Activated T-cell treated with anti-CD3 and anti-CD28 coated beads, Interleukin-2, amount 50 U/mL, for 48 hours (primary cell): ENCODE results near the gene GFOD1.

Source experiments
- DNase-seq, 2 experiments: peaks; one replicate each; pipeline ENCODE4 v3.0.0-alpha.2; 2020

GFOD1 gene

DNA sequence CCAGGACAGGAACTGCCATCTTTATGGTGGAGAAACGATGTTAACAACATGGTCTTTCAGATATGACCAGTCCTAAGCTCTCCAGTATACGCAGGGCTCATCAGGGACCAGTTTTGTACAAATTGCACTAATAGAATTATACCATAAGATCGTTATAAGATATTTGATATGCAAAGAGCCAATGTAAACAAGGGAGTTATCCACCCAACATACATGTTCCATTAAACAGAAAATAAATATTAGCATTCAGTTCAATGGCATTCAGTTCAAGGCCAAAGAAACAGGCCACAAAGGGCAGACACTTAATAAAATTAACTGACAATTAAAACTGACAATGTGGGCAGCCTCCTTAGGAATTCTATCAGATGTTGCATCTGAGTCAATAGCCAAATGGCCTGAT lies 2.6 kb downstream of the GFOD1 start:
- no peak for DNase-seq

DNA sequence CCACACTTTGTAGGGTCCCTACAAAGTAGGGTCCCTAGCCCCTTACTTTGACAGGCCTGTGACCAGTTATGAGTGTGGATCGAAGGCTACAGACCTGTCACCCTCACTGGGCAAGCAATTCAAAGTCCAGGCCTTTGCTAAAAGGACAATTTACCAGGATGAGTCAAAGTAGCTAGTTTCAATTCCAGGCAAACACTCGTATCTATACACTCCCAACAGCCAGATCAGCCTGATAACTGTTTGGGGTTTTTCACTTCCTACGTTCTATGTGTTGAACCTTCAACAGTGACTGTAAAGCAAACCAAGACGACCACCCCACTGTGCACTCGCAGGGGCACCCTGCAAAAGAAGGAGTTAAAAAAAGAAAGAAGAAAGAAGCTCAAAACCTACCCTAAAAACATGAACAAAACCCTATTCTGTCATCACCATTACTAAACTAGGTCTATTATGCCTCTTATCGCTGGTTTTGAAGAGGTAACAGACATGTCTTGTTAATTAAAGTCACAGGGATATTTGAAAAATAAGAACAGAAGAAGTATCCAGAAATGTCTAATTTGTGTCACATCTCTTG lies 3.2 kb downstream of the GFOD1 start:
- DNase-seq, result no peak

DNA sequence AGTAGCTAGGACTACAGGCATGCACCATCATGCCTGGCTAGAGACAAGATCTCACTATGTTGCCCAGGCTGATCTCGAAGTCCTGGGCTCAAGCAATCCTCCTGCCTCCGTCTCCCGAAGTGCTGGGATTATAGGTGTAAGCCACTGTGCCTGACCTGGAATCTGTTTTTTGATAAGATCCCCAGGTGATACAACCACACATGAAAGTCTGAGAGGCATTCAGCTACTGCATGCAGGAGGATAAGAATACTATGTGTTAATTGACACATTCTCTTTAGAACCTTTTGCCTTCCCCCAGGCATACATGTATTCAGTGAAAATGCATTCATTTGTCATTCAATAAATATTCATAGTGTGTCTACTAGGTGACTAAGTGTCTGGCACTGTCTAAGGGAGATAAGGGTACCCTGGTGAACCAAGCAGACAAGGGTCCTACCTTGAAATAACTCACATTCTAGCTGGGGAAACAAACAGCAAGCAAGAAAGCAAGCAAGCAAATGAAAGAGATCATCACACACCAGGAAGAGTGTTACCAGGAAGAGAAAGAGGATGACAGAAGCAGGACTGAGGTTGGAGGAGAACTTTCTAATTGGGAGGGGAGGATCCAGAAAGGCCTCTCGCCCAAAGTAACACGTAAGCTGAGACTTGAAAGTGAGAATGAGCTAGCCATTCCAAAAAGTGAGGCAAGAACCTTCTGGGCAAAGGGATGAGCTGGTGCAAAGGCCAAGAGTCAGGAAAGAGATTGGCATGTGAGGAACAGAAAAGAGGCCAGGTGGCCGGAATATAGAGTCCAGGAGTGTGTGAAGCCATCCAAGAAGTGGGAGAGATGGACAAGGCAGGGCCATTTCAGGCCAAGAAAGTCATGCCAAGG lies 6.5 kb downstream of the GFOD1 start:
- no peak for DNase-seq

DNA sequence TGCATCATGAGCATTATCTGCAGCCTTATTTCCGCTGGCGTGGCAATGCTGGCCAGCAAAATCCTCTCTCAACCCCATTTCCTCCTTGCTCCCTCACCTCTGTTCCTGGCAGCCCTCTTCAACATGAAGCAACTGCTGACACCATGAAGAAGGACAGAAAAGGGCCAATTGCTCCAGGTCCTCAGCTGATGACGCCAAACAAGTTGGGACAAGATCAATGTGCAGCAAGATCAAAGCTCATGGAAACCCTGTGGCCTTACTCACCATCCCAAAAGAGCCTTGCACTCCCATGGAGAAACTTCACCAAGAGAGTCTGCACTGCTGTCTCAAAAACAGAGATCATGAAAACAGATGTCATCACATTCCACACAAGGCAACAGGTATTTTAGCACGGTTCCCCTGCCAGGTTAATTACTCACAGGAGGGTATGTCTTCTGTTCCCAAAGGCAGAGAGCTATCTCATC lies 7.4 kb downstream of the GFOD1 start:
- DNase-seq, result no peak

DNA sequence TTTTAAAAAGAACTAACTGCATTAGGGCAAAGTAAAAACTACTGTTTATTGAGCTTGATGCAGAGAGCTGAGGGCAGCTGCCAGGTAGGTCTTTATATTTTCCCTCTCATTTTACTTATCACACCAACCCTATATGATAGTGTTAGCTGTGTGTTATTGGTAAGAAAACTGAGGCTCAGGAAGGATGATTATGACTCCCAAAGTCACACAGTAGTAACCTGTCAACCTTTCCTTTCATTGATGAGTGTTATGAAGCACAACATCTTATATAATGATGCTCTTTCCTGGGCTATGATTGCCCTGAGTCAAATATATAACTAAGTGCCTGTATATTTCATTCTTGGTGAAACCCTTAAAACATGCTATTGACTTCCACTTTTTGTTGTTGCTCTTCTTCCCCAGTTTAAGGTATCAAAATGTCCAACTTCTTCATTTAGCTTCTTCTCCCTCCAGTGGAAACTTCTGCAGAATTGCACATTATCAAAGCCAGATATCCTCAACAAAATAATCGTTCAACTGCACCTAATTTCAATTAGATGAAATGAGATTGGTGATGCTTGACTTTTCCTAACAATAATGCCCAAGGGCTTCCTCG lies 8.1 kb downstream of the GFOD1 start:
- no peak for DNase-seq

DNA sequence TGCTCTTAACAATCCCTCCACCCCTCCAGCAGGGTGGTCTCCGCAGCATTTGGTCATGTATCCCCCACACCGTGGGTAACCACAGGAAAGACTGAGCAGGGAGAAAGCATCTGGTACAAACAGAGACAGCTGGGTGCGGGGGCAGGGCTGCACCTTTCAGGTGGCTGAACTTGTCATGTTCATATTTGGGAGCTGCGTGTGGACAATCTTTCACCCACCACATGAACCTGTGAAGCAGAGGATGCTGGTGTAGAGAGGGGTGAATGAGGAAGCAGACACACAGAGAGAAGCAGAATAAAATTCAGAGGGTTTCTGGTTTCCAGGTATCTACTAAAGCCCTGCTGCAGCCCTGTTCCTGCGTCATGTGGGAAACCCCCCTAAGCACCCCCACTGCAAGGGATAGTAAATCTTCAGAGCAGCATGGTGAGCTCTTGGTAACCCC lies 8.9 kb downstream of the GFOD1 start:
- no peak for DNase-seq

DNA sequence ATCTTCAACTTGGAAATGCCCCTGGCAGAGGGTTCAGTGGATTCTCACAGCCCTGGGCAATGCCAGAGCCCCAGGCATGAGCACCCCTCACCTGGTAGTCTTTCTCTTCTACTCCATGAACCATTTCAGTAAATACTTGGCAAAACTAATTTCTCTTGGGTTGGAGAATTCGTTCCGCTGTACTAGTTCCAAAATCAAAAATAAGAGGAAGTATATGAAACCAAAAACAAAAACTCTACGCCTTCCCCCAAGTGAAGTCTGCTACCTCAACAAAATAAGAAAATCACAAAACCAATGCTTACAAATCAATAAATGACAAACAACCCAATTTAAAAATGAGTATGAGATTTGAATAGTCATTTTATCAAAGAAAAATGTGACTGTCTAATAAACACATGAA lies 12.6 kb downstream of the GFOD1 start:
- DNase-seq, result no peak

DNA sequence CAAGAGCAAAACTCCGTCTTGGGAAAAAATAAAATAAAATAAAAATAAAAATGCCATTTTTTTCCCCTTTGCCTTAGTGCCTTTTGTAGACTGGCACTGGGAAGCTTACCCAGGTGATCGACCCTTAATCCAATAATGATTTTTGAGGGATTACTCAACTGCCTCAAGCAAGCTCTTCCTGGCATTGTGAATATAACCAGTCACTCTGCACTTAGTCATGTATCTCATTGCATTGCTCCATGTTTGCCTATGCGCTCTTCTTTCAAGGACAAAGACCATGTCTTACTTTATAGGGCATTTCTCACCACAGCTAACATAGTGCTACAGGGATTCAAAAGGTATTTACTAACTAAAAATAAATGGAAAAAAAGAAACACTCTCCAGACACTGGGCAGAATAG lies 13.0 kb downstream of the GFOD1 start:
- DNase-seq, result no peak

DNA sequence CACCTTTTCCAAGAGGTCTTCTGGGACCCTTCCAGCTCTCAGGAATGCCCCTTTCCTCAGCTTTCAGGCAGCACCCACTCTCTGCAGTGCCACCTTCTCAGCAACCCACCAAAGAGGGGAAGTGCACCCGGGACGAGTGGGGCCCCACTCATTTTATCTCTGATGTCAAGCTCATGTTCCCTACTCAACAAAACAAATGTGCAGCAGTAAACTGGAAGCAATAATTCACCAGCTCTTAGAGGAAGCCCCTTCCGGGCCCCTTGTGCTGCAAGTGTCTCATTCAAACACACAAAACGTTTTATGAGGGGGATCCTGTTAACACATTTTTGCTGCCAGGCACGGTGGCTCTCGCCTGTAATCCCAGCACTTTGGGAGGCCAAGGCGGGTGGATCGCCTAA lies 13.6 kb downstream of the GFOD1 start:
- no peak for DNase-seq

DNA sequence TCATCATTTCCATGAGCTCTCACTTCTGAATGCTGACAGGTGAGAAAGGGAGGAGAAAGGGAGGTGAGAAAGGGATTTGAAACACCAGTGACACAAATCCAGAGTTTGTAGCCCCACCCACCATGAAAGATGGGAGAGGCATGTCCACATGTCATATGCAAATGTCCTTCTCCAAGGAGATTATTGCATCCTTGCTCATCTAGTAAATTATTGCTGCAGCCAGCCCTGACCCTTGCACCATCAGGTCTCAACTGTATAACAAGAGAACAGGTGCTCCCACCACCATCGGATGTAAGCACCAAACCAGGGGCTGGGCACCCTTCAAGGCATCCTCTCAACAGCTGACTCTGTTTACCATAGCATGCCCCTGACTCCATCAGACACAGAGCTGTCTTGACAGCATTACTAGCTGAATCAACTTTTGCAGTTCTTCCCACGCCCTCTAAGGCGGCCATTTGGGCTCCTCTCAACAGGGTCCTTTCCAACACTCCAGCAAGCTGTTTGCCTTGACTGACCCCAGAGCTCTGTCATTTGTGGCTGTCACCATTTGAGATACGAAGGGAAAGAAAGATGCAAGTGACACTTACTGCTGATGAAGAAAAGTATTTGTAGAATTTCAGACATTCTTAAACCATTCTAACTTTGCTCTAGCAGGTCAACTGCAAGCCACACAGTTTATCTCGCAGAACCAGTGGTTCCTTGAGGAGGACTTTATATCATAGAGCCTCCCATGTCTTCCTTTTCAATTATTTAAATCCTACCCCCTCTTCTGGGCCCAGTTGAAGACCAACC lies 14.2 kb downstream of the GFOD1 start:
- no peak for DNase-seq

DNA sequence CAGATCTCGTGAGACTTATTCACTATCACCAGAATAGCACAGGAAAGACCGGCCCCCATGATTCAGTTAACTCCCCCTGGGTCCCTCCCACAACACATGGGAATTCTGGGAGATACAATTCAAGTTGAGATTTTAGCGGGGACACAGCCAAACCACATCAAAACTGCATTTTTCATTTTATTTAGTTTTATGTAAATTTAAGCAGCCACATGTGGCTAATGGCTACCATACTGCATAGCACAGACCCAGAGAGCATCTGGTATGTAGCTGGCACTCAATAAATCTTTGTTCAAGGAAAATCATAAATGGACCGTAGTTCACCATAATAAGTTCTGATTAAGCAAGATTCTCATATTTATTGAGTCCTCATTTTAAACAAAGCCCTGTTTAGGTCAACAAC lies 15.3 kb downstream of the GFOD1 start:
- DNase-seq, result no peak

DNA sequence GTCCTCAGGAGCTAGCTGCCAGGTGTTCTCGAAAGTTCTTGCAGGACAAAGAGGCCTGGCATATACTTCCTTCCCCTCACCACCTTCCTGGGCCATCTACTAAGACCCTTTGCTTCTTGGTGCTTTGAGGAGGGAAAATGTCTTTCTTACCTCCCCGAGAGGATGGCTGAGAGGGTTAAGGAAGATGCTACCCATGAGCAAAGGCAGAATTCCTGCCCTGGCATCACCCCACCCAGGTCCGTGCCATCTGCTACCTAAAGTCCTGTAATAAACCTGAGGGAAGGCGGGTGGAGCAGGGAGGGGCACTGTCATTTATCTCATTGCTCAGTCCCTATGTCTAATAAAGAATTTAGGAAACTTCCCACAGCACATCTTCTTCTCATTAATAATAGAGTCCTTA lies 16.2 kb downstream of the GFOD1 start:
- DNase-seq, result no peak

DNA sequence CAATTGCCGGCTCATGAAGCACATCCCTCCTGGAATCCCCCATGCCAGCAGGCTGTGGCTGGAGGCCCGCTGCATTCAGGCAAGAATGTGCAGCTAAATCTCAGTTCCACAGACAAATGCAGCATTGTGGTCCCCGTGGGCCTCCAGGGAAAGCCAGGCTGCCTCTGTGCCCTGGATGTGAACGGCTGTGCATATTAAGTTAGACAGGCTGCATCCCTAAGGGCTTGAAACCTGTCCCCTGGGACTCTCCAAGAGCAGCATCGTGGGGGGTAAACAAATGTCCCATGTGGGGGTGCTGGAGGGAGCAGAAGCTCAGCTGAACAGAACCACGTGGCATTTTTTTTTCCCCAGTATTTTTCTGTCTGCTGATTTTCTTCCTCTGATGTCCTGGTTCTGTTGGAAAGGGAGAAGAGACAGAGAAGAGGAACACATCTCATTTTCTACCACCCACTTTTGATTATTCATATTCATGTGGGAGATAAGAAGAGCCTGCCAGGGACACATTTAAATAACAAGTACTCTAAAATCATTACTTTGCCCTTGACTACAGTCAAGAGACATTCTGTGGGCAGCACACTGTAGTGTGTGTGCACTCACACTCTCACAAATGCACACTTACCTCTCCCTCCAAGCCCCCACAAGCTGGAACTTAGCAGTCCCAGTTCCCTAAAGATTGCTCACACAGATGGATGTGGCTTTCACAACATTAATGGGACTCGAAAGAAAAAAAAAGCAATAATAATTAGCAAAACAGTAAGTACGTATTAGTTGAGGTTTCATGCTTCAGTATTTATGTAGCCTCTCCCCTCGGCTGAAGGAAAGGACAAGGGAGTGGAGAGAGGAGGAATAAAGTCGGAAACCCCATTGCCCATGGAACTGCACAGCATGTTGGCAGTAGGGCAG lies 16.9 kb downstream of the GFOD1 start:
- DNase-seq, result no peak

DNA sequence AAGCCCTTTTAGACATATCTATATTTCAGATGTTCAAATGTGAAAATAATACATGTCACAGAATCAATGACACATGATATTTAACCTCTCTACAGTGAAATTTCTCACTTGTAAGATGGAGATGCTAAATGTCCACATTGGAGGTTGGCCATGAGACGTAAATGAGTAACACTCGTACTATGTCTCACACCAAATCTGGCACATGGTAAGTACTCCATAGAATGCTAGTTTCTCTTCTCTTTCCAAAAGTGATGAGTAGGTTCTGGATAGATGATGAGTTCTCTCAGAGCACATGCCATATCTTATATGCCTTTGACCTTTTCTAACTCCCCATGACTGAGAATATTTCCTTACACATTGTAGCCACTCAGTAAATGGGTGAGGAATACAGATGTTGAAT lies 17.7 kb downstream of the GFOD1 start:
- DNase-seq, result no peak

DNA sequence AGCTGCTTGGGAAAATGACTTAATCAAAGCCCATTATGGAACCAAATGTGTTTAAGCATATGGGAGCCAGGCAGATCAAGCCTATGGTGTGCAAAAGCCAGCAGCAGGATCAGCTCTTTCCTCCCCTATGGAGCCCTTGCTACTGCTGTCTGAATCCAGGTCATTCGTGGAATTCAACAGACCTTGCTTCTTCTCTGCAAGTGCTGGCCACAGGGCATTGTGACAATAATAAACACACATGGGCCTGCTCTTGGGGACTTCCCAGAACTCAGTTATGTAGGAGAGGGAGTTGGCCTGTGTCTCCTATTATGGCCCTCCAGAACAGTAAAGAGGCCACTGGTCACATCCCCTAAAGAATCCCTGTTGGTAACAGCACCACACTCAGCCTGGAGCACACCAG lies 18.6 kb downstream of the GFOD1 start:
- no peak for DNase-seq

DNA sequence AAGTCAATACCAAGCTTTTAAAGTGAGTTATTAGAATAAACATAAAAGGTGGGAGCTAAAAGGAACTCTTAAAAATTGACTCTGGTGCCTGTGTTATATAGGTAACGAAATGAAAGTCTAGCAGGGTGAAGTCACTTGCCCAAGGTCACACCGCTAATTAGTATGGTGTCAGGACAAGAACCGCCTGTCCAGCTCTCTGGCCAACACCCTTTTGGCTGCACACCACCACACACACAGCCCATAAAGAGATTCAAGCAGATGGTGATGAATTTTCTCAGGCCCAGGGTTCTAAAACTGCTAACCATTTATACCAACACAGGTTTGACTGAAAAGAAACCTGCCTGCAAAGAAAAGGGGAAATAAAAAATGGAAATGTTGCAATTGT lies 20.2 kb downstream of the GFOD1 start:
- no peak for DNase-seq

DNA sequence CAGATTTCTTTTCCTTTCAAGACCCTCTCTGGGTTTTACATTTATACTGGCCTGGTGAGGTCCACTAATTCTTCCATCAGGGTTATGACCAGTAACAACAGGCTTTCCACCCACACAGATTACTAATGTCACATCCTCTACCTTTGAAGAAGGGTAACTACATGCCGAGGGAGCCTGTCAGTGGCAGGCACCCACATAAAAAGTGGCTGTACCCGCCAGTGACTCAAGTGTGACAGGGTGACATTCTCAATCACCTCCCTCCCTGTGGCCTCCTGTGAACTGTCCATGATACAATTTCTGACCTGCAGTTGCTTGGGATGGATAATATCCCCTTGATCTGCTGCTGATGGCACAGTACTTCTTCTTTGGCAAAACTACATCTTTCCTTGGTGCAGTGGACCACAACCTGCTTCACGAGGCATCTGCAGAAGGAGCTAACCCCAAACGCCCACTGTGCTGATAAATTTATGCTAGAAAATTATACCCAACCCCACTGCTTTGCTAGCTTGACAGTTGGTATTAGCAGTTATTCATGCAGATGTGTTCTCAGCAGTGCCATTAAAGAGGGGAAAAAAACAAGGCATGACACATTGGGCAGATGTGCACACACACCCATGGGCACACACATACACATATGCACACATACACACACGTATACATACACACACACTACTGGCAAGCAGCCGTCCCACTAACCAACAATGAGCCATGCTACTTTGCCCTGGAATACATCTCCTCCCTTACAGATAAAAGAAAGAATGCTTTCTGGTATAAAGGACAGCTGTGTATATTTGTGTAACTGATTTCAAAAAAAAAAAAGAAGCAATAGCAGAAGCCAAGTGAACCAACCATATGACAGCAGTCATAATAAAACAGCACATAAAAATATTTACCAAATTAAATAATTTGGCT lies 20.8 kb downstream of the GFOD1 start:
- peak; percentile 62 to 70 for DNase-seq

DNA sequence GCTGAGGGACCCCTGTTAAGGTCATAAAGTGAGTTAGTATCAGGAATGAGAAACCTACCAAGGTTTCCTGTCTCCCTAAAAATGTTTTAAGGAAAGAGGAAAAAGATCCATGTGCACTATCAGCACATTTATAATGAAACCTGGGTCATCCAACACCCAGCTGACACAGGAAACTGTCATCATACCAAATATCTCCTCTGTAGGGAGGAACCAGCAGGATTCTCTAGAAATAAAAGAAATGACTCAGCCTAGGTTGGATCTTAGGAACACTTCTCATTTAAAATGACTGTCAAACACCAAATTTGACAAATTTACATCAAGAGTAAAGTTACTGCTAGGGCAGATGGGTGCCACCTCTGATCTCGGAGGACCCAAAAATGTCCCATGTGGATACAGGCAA lies 21.7 kb downstream of the GFOD1 start:
- DNase-seq, result no peak

DNA sequence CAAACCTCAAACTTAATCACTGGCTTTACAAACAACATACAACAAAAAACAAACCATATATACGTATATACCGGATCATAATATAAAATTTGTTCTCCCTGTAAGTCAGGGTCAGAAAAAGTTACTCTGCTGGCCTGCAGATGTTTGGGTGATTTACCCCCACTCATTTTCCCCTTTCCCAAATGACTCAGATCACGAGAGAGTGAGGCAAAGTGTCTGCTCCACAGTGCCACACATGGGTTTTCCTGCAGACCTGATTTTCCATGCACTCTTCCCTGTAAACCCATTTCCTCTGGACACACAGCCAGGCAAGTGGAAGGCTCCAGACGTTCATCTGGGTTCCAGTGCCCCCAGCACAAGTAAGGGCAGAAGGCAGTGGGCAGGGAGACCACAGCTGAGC lies 23.5 kb downstream of the GFOD1 start:
- DNase-seq, result no peak

DNA sequence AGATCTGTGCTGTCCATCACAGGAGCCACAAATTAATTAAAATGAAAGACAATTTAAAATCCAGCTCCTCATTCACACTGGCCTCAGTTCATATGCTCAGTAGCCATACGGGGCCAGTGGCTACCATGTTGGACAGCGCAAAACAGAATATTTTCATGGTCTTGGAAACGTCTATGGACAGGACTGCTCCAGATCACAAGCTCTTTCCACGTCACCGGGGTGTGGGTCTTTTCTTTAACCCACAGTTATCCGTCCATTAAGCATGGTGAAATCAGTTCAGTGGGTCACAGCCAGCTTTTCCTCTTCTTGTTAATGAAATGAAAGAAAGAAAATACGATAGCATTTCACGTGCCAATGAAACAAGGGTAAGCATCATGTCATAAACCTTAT lies 24.1 kb downstream of the GFOD1 start:
- no peak for DNase-seq
